ENCODE measurements around the gene ZNF384. TPM values are rescaled to one million over a fixed set of nuclear protein-coding genes. Genes with fewer than 3 reads are reported as not detected.

Gene ZNF384
- total and polyA plus RNA-seq, 7 experiments from 2014 or later, result 23.8 to 98.2 (median 64.5) TPM

GRCh38 chr12:6666211-6666610, 23.0 kb downstream of the ZNF384 start:
- peaks cover 15 to 16% of the 10 kb centered on the region in 2 donors for H3K4me1 ChIP-seq (ENCODE audit: control insufficient read depth in 2 of 2, insufficient read depth in 2 of 2, low read length in 2 of 2)
- CTCF ChIA-PET, result interaction anchor here (1.0 kb wide), 1 partner anchor 14 kb away, joined by 3 read pairs; no protein-coding TSS in a partner anchor
- Mint-ChIP-seq H3K27me3 (peaks cover 0 to 2% (median 0%) of the 10 kb centered on the region in 5 donors), H3K27ac (peak overlapping the region in 2 of 9 donors; percentile 15 to 43), H3K36me3 (peaks cover 0 to 32% (median 25%) of the 10 kb centered on the region in 5 donors), H3K4me3 (no peak overlapping the region), H3K9me3 (peaks cover 0 to 2% (median 0%) of the 10 kb centered on the region in 11 donors), H3K4me1 (peaks cover 9 to 28% (median 23%) of the 10 kb centered on the region in 7 donors)
- POLR2A ChIA-PET, result interaction anchor here (0.7 to 3.7 kb wide), 3 partner anchors 23 to 270 kb away, joined by 3 to 47 read pairs (median 8); partner anchors contain the start of gene ZNF384
- H3K27me3 ChIP-seq (ENCODE audit: control insufficient read depth in 2 of 2, insufficient read depth in 2 of 2, low read length in 2 of 2), result no peaks in the 10 kb centered on the region
- ATAC-seq, result no peak
- peaks cover 5 to 45% (median 25%) of the 10 kb centered on the region in 3 experiments for H3K36me3 ChIP-seq (ENCODE audit: control insufficient read depth in 2 of 3, insufficient read depth in 3 of 3, low read length in 3 of 3)
- no peak for DNase-seq
- intact Hi-C loops (cut with micrococcal nuclease), result loop anchor here in 1 of 2 donors (10.0 kb wide), 1 partner anchor 241 kb away; no protein-coding TSS in a partner anchor
- H3K4me3 ChIP-seq (ENCODE audit: low read length), result no peak overlapping the region
- no peaks in the 10 kb centered on the region for H3K9me3 ChIP-seq (ENCODE audit: control insufficient read depth in 2 of 3, low read length in 3 of 3)
- H3K27ac ChIP-seq (ENCODE audit: low read depth, low read length), result no peak overlapping the region

- no peak for ATAC-seq
- H3K9me3 Mint-ChIP-seq, result peaks cover 0 to 2% (median 0%) of the 10 kb centered on the region in 11 donors
- Histone ChIP-seq H3K4me1 (ENCODE audit: control insufficient read depth in 2 of 2, insufficient read depth in 2 of 2, low read length in 2 of 2) (peaks cover 15 to 16% of the 10 kb centered on the region in 2 donors), H3K27ac (ENCODE audit: low read depth, low read length) (no peak overlapping the region), H3K36me3 (ENCODE audit: control insufficient read depth in 2 of 3, insufficient read depth in 3 of 3, low read length in 3 of 3) (peaks cover 0 to 32% (median 12%) of the 10 kb centered on the region in 3 experiments), H3K4me3 (ENCODE audit: low read length) (no peak overlapping the region), H3K9me3 (ENCODE audit: control insufficient read depth in 2 of 3, low read length in 3 of 3) (no peaks in the 10 kb centered on the region), H3K27me3 (ENCODE audit: control insufficient read depth in 2 of 2, insufficient read depth in 2 of 2, low read length in 2 of 2) (no peaks in the 10 kb centered on the region)
- H3K4me3 Mint-ChIP-seq, result no peak overlapping the region
- H3K27me3 Mint-ChIP-seq, result peaks cover 0 to 2% (median 0%) of the 10 kb centered on the region in 5 donors
- DNase-seq, result no peak
- H3K27ac Mint-ChIP-seq, result peak overlapping the region in 7 of 9 donors; percentile 19 to 98 (median 81)
- POLR2A ChIA-PET, result interaction anchor here (0.6 to 3.7 kb wide), 5 partner anchors 9 to 202 kb away, joined by 3 to 47 read pairs (median 5); partner anchors contain the start of gene ZNF384
- peaks cover 9 to 34% (median 25%) of the 10 kb centered on the region in 7 donors for H3K4me1 Mint-ChIP-seq
- CTCF ChIA-PET, result interaction anchor here (0.8 to 1.7 kb wide), 2 partner anchors 24 to 431 kb away, joined by 4 to 9 read pairs; partner anchors contain the start of gene ZNF384
- H3K36me3 Mint-ChIP-seq, result peaks cover 0 to 27% (median 18%) of the 10 kb centered on the region in 5 donors
- intact Hi-C loops (cut with micrococcal nuclease), result loop anchor here in 1 of 2 donors (10.0 kb wide), 1 partner anchor 240 kb away; no protein-coding TSS in a partner anchor
Observed at GRCh38 chr12:6664902-6665301, 24.3 kb downstream of the ZNF384 start.

- peak within 1 kb of the TSS; percentile 92 to 99 (median 96) for H3K4me3 Mint-ChIP-seq
- DNase-seq, result peak; percentile 79 to 99 (median 98)
- POLR2A ChIA-PET, result interaction anchor here (0.6 to 3.7 kb wide), 8 partner anchors 11 to 275 kb away, joined by 3 to 47 read pairs (median 4); partner anchors contain the start of gene ZNF384
- CTCF ChIA-PET, result interaction anchor here (0.6 to 1.7 kb wide), 2 partner anchors 26 to 207 kb away, joined by 3 to 9 read pairs; partner anchors contain the start of gene ZNF384
- intact Hi-C loops (cut with micrococcal nuclease), result loop anchor here (1.0 to 10.0 kb wide), 21 partner anchors 26 to 355 kb away; partner anchors contain the start of genes CHD4 (in 2 of the 2), COPS7A (in 2 of the 2), MLF2 (in 2 of the 2) and MRPL51 (in 2 of the 2)
- H3K27me3 ChIP-seq (ENCODE audit: control insufficient read depth in 2 of 2, insufficient read depth in 2 of 2, low read length in 2 of 2), result no peaks in the 10 kb centered on the region
- H3K36me3 Mint-ChIP-seq, result peaks cover 0 to 30% (median 11%) of the 10 kb centered on the region in 5 donors
- H3K27me3 Mint-ChIP-seq, result peaks cover 0 to 2% (median 0%) of the 10 kb centered on the region in 5 donors
- peaks cover 0 to 22% (median 6%) of the 10 kb centered on the region in 3 experiments for H3K36me3 ChIP-seq (ENCODE audit: control insufficient read depth in 2 of 3, insufficient read depth in 3 of 3, low read length in 3 of 3)
- peaks cover 18 to 47% (median 36%) of the 10 kb centered on the region in 7 donors for H3K4me1 Mint-ChIP-seq
- peaks cover 0 to 2% (median 0%) of the 10 kb centered on the region in 11 donors for H3K9me3 Mint-ChIP-seq
- H3K27ac ChIP-seq (ENCODE audit: low read depth, low read length), result peak within 1 kb of the TSS; percentile 80
- peaks cover 15 to 16% of the 10 kb centered on the region in 2 donors for H3K4me1 ChIP-seq (ENCODE audit: control insufficient read depth in 2 of 2, insufficient read depth in 2 of 2, low read length in 2 of 2)
- H3K27ac Mint-ChIP-seq, result peak within 1 kb of the TSS; percentile 91 to 99 (median 96)
- peak within 1 kb of the TSS; percentile 92 for H3K4me3 ChIP-seq (ENCODE audit: low read length)
- no peaks in the 10 kb centered on the region for H3K9me3 ChIP-seq (ENCODE audit: control insufficient read depth in 2 of 3, low read length in 3 of 3)
- ATAC-seq, result peak; percentile 99
Observed at GRCh38 chr12:6662906-6663742, 26.1 kb downstream of the ZNF384 start, which contains the start of gene ING4. ING4 (minus strand) TSS chr12:6663119; CDS start chr12:6663101, 18 bp downstream.

- H3K9me3 ChIP-seq (ENCODE audit: control insufficient read depth in 2 of 3, low read length in 3 of 3), result no peaks in the 10 kb centered on the region
- ChIA-PET POLR2A (interaction anchor here (0.9 to 1.7 kb wide), 2 partner anchors 27 to 50 kb away, joined by 5 to 6 read pairs; partner anchors contain the start of gene ZNF384), CTCF (no interaction called here)
- Mint-ChIP-seq H3K27ac (peak overlapping the region; percentile 91 to 99 (median 96)), H3K27me3 (peaks cover 0 to 2% (median 0%) of the 10 kb centered on the region in 5 donors), H3K36me3 (peaks cover 0 to 26% (median 6%) of the 10 kb centered on the region in 5 donors), H3K4me3 (peak overlapping the region; percentile 92 to 99 (median 96)), H3K9me3 (peaks cover 0 to 2% (median 0%) of the 10 kb centered on the region in 11 donors), H3K4me1 (peaks cover 18 to 50% (median 39%) of the 10 kb centered on the region in 7 donors)
- peak overlapping the region; percentile 80 for H3K27ac ChIP-seq (ENCODE audit: low read depth, low read length)
- ATAC-seq (peak; percentile 65), DNase-seq (no peak)
- H3K36me3 ChIP-seq (ENCODE audit: control insufficient read depth in 2 of 3, insufficient read depth in 3 of 3, low read length in 3 of 3), result peaks cover 0 to 18% (median 6%) of the 10 kb centered on the region in 3 experiments
- H3K4me3 ChIP-seq (ENCODE audit: low read length), result peak overlapping the region; percentile 92
- peaks cover 15 to 16% of the 10 kb centered on the region in 2 donors for H3K4me1 ChIP-seq (ENCODE audit: control insufficient read depth in 2 of 2, insufficient read depth in 2 of 2, low read length in 2 of 2)
- no peaks in the 10 kb centered on the region for H3K27me3 ChIP-seq (ENCODE audit: control insufficient read depth in 2 of 2, insufficient read depth in 2 of 2, low read length in 2 of 2)
- intact Hi-C loops (cut with micrococcal nuclease), result loop anchor here in 1 of 2 donors (2.0 to 10.0 kb wide), 3 partner anchors 30 to 238 kb away; no protein-coding TSS in a partner anchor
Observed at GRCh38 chr12:6662602-6662905, 26.6 kb downstream of the ZNF384 start.

GRCh38 chr12:6653987-6654386, 35.2 kb downstream of the ZNF384 start:
- no peak for ATAC-seq
- Histone ChIP-seq H3K9me3 (ENCODE audit: control insufficient read depth in 2 of 3, low read length in 3 of 3) (no peaks in the 10 kb centered on the region), H3K36me3 (ENCODE audit: control insufficient read depth in 2 of 3, insufficient read depth in 3 of 3, low read length in 3 of 3) (peaks cover 8 to 71% (median 29%) of the 10 kb centered on the region in 3 experiments), H3K27ac (ENCODE audit: low read depth, low read length) (no peak overlapping the region), H3K27me3 (ENCODE audit: control insufficient read depth in 2 of 2, insufficient read depth in 2 of 2, low read length in 2 of 2) (no peaks in the 10 kb centered on the region), H3K4me3 (ENCODE audit: low read length) (no peak overlapping the region), H3K4me1 (ENCODE audit: control insufficient read depth in 2 of 2, insufficient read depth in 2 of 2, low read length in 2 of 2) (no peaks in the 10 kb centered on the region)
- DNase-seq, result no peak
- H3K36me3 Mint-ChIP-seq, result peaks cover 4 to 46% (median 27%) of the 10 kb centered on the region in 5 donors
- H3K4me1 Mint-ChIP-seq, result peaks cover 5 to 29% (median 16%) of the 10 kb centered on the region in 7 donors
- CTCF ChIA-PET, result no interaction called here
- no peaks in the 10 kb centered on the region for H3K27me3 Mint-ChIP-seq
- POLR2A ChIA-PET, result interaction anchor here (1.0 kb wide), 1 partner anchor 40 kb away, joined by 3 read pairs; no protein-coding TSS in a partner anchor
- no peak overlapping the region for H3K4me3 Mint-ChIP-seq
- no peaks in the 10 kb centered on the region for H3K9me3 Mint-ChIP-seq
- peak overlapping the region in 2 of 9 donors; percentile 17 to 26 for H3K27ac Mint-ChIP-seq
- intact Hi-C loops (cut with micrococcal nuclease), result no loop called here

- Mint-ChIP-seq H3K9me3 (no peaks in the 10 kb centered on the region), H3K27ac (no peak overlapping the region), H3K27me3 (no peaks in the 10 kb centered on the region), H3K4me3 (no peak overlapping the region), H3K36me3 (peaks cover 4 to 41% (median 24%) of the 10 kb centered on the region in 5 donors), H3K4me1 (peaks cover 2 to 23% (median 9%) of the 10 kb centered on the region in 7 donors)
- CTCF ChIA-PET, result no interaction called here
- H3K4me3 ChIP-seq (ENCODE audit: low read length), result no peak overlapping the region
- H3K36me3 ChIP-seq (ENCODE audit: control insufficient read depth in 2 of 3, insufficient read depth in 3 of 3, low read length in 3 of 3), result peaks cover 8 to 69% (median 29%) of the 10 kb centered on the region in 3 experiments
- no peaks in the 10 kb centered on the region for H3K9me3 ChIP-seq (ENCODE audit: control insufficient read depth in 2 of 3, low read length in 3 of 3)
- H3K27ac ChIP-seq (ENCODE audit: low read depth, low read length), result no peak overlapping the region
- no peak for ATAC-seq
- POLR2A ChIA-PET, result interaction anchor here (0.7 kb wide), 1 partner anchor 23 kb away, joined by 3 read pairs; no protein-coding TSS in a partner anchor
- intact Hi-C loops (cut with micrococcal nuclease), result no loop called here
- no peaks in the 10 kb centered on the region for H3K27me3 ChIP-seq (ENCODE audit: control insufficient read depth in 2 of 2, insufficient read depth in 2 of 2, low read length in 2 of 2)
- H3K4me1 ChIP-seq (ENCODE audit: control insufficient read depth in 2 of 2, insufficient read depth in 2 of 2, low read length in 2 of 2), result no peaks in the 10 kb centered on the region
- DNase-seq, result no peak
Observed at GRCh38 chr12:6653342-6653741, 35.8 kb downstream of the ZNF384 start.
